H9 (cell line): ENCODE measurements around the gene SCIMP. TPM values are rescaled to one million over a fixed set of nuclear protein-coding genes. Genes with fewer than 3 reads are reported as not detected.
A peak's percentile ranks its signal among the peaks of the same experiment; 100 is the strongest.

Experiments
- DNase-seq: peaks from one replicate; pipeline ENCODE4 v3.0.0-alpha.2; 2017
- H2AFZ ChIP-seq: one replicate; pipeline ENCODE4 v1.6.1; 2013; ENCODE audit warnings: mild to moderate bottlenecking, low read length, control low read depth, moderate library complexity
- H2AK5ac ChIP-seq: 2 replicates; pipeline ENCODE4 v1.6.1; 2013; ENCODE audit warnings: low read length, control low read depth, mixed read lengths; ENCODE audit not compliant: insufficient read length
- H2BK120ac ChIP-seq: one replicate; pipeline ENCODE4 v1.6.1; 2013; ENCODE audit warnings: low read depth, mild to moderate bottlenecking, low read length, control low read depth, inconsistent platforms; ENCODE audit not compliant: poor library complexity, severe bottlenecking
- H2BK12ac ChIP-seq: 2 replicates; pipeline ENCODE4 v1.6.1; 2013; ENCODE audit warnings: low read length, control low read depth, mixed read lengths, low read depth; ENCODE audit not compliant: insufficient read length
- H2BK15ac ChIP-seq: 2 replicates; pipeline ENCODE4 v1.6.1; 2013; ENCODE audit warnings: low read depth, low read length, control low read depth
- H2BK20ac ChIP-seq: one replicate; pipeline ENCODE4 v1.6.1; 2013; ENCODE audit warnings: low read depth, mild to moderate bottlenecking, low read length, control low read depth, inconsistent platforms; ENCODE audit not compliant: poor library complexity, severe bottlenecking
- H2BK5ac ChIP-seq: 2 replicates; pipeline ENCODE4 v1.6.1; 2013; ENCODE audit warnings: low read length, control low read depth, mixed read lengths; ENCODE audit not compliant: insufficient read length
- H3K14ac ChIP-seq: 2 replicates; pipeline ENCODE4 v1.6.1; 2013; ENCODE audit warnings: low read length, control low read depth; ENCODE audit not compliant: insufficient read depth
- H3K18ac ChIP-seq: 2 replicates; pipeline ENCODE4 v1.6.1; 2013; ENCODE audit warnings: low read depth, mild to moderate bottlenecking, mixed read lengths, low read length, control low read depth; ENCODE audit not compliant: insufficient read length
- H3K23ac ChIP-seq: 2 replicates; pipeline ENCODE4 v1.6.1; 2013; ENCODE audit warnings: low read length, control low read depth, mixed read lengths, low read depth; ENCODE audit not compliant: insufficient read length
- H3K23me2 ChIP-seq: 2 replicates; pipeline ENCODE4 v1.6.1; 2013; ENCODE audit warnings: low read depth, mild to moderate bottlenecking, mixed read lengths, low read length, control low read depth; ENCODE audit not compliant: insufficient read length, poor library complexity, severe bottlenecking
- H3K27ac ChIP-seq: 2 replicates; pipeline ENCODE4 v1.5.1; 2013; ENCODE audit warnings: low read length, control low read depth, mixed read lengths, low read depth; ENCODE audit not compliant: insufficient read length
- H3K27me3 ChIP-seq: 2 replicates; pipeline ENCODE4 v1.6.1; 2013; ENCODE audit warnings: low read length, control low read depth, inconsistent platforms; ENCODE audit not compliant: insufficient read depth
- H3K4ac ChIP-seq: 2 replicates; pipeline ENCODE4 v1.6.1; 2013; ENCODE audit warnings: low read depth, mild to moderate bottlenecking, control low read depth, inconsistent platforms, low read length, moderate library complexity
- H3K4me1 ChIP-seq: 2 replicates; pipeline ENCODE4 v1.6.1; 2013; ENCODE audit warnings: low read length, control low read depth, inconsistent platforms; ENCODE audit not compliant: insufficient read depth
- H3K4me2 ChIP-seq: 2 replicates; pipeline ENCODE4 v1.6.1; 2013; ENCODE audit warnings: low read length, control low read depth, mixed read lengths; ENCODE audit not compliant: insufficient read length, insufficient read depth
- H3K56ac ChIP-seq: 2 replicates; pipeline ENCODE4 v1.6.1; 2013; ENCODE audit warnings: low read depth, mild to moderate bottlenecking, mixed read lengths, low read length, control low read depth; ENCODE audit not compliant: insufficient read length
- H3K79me1 ChIP-seq: 2 replicates; pipeline ENCODE4 v1.6.1; 2013; ENCODE audit warnings: low read depth, mild to moderate bottlenecking, moderate library complexity, low read length, control low read depth, inconsistent platforms; ENCODE audit not compliant: insufficient read depth, poor library complexity, severe bottlenecking
- H3K79me2 ChIP-seq: 2 replicates; pipeline ENCODE4 v1.6.1; 2013; ENCODE audit warnings: low read length, control low read depth, inconsistent platforms; ENCODE audit not compliant: insufficient read depth
- H3K9ac ChIP-seq: 2 replicates; pipeline ENCODE4 v1.6.1; 2013; ENCODE audit warnings: low read length, control low read depth, mixed read lengths; ENCODE audit not compliant: insufficient read length; ENCODE audit errors: extremely low read depth
- H3K9me3 ChIP-seq: one replicate; pipeline ENCODE4 v1.6.1; 2013; ENCODE audit warnings: low read depth, low read length, inconsistent platforms; ENCODE audit not compliant: control insufficient read depth
- H3T11ph ChIP-seq: one replicate; pipeline ENCODE4 v1.6.1; 2013; ENCODE audit warnings: mild to moderate bottlenecking, low read length, control low read depth, inconsistent platforms
- H4K20me1 ChIP-seq: one replicate; pipeline ENCODE4 v1.6.1; 2013; ENCODE audit not compliant: control insufficient read depth, insufficient read length, insufficient read depth
- H4K5ac ChIP-seq: 2 replicates; pipeline ENCODE4 v1.6.1; 2013; ENCODE audit warnings: low read depth, mild to moderate bottlenecking, mixed read lengths, low read length, control low read depth; ENCODE audit not compliant: insufficient read length
- H4K8ac ChIP-seq: replicated peaks from 2 replicates; pipeline ENCODE4 v1.6.1; 2013; ENCODE audit warnings: low read length, control low read depth, mixed read lengths, low read depth; ENCODE audit not compliant: insufficient read length
- H4K91ac ChIP-seq: 2 replicates; pipeline ENCODE4 v1.6.1; 2013; ENCODE audit warnings: low read depth, mild to moderate bottlenecking, moderate library complexity, mixed read lengths, low read length, control low read depth; ENCODE audit not compliant: insufficient read length
- H3K27ac Mint-ChIP-seq, 3 experiments: 2 replicates in 2 of 3; 3 replicates in 1 of 3; pipeline ENCODE4 v1.8.0; 2020 to 2021; ENCODE audit warnings: mixed read lengths in 3 of 3, mild to moderate bottlenecking in 1 of 3, moderate library complexity in 1 of 3
- H3K27me3 Mint-ChIP-seq: 2 replicates; pipeline ENCODE4 v1.8.0; 2021; ENCODE audit warnings: low read depth, mild to moderate bottlenecking, moderate library complexity, mixed read lengths
- H3K36me3 Mint-ChIP-seq, 3 experiments: 2 replicates in 2 of 3; 3 replicates in 1 of 3; pipeline ENCODE4 v1.8.0; 2020 to 2021; ENCODE audit warnings: low read depth in 3 of 3, mixed read lengths in 3 of 3; ENCODE audit not compliant: insufficient read depth in 1 of 3
- H3K4me1 Mint-ChIP-seq, 2 experiments: 2 replicates each; pipeline ENCODE4 v1.8.0; 2020; ENCODE audit warnings: mixed read lengths in 2 of 2
- H3K4me3 Mint-ChIP-seq, 2 experiments: 2 replicates in 1 of 2; 3 replicates in 1 of 2; pipeline ENCODE4 v1.8.0; 2020 to 2021; ENCODE audit warnings: mild to moderate bottlenecking in 2 of 2, mixed read lengths in 2 of 2, moderate library complexity in 1 of 2
- H3K9me3 Mint-ChIP-seq, 2 experiments: 2 replicates in 1 of 2; 3 replicates in 1 of 2; pipeline ENCODE4 v1.8.0; 2020; ENCODE audit warnings: mild to moderate bottlenecking in 2 of 2, mixed read lengths in 2 of 2, moderate library complexity in 1 of 2
- WGBS: extraction: QIAGEN DNeasy Blood & Tissue Kit; methylation state at CpG from one replicate; pipeline ENCODE4 v1.1.7; 2013; ENCODE audit warnings: missing lambda C conversion rate, low lambda C conversion rate, mixed read lengths; ENCODE audit not compliant: insufficient read length; ENCODE audit errors: extremely low coverage; 5-methylcytosine and 5-hydroxymethylcytosine counted together
- total RNA-seq: library from RNA; stranded (reverse); gene quantifications from 2 replicates; pipeline ENCODE4 v1.2.1, GENCODE V29; 2021
- TF ChIP-seq, protein P1 (sequence below): fragments of 200-600 bp; sonication (generic); conservative IDR thresholded peaks from 3 replicates; pipeline ENCODE4 v1.8.0; 2021; ENCODE audit warnings: antibody characterized with exemption, mild to moderate bottlenecking

SCIMP gene
- total RNA-seq, 1 experiment from 2014 or later = not detected

DNA sequence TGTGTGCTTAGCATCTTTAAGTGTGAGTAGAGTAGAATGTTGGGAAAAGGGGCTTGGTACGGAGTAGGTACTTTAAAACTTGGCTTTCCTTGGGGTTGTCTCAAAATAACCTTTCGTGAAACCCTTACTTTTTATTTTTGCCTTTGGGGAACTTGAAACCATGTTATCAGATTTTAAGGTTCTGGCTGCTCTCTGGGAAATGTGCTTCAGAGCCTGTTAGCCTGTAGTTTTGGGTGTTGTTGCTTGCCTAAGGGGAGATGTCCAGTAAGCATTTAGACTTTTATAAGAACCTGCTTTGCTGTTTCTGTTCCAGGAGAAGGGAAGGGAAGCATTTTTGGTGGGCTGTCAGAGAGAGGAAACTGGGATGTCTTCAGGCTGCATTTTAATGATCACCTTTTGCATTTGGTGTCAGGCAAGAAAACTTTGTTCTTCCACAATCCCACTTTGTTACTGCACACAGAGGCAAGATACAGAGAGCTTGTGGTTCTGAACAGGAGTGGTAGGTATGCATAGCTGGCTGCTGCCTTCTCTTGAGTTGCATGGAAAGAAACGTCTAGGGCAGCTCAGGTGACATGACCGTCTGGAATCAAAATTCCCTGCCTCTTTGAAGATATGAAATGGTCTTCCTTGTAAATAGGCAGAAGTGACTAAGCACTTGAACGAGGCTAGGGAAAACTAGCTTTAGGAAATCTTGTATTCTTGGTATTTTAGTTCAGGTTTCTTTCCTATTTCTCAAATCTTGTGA lies 49.1 kb upstream of the SCIMP start:
- Mint-ChIP-seq H3K4me3 (peak overlapping the region; percentile 87 to 92), H3K36me3 (peaks cover 0 to 5% (median 0%) of the 10 kb centered on the region in 3 experiments; a peak in 4 of 7 replicates), H3K27ac (no peak overlapping the region), H3K9me3 (no peaks in the 10 kb centered on the region), H3K27me3 (peaks cover 2% of the 10 kb centered on the region; the same call in 1 of the 2 replicates), H3K4me1 (peaks cover 35 to 38% of the 10 kb centered on the region in 2 experiments)
- H2BK15ac ChIP-seq = no peak overlapping the region
- H2BK120ac ChIP-seq = no peak overlapping the region
- no peak overlapping the region for H3K56ac ChIP-seq
- no peaks in the 10 kb centered on the region for H3K27me3 ChIP-seq
- H3K18ac ChIP-seq = no peak overlapping the region
- no peak overlapping the region for H3K23ac ChIP-seq
- no peak overlapping the region for H4K91ac ChIP-seq
- H3T11ph ChIP-seq = no peak overlapping the region
- no peak overlapping the region for H3K4ac ChIP-seq
- no peak overlapping the region for H3K14ac ChIP-seq
- H2BK12ac ChIP-seq = no peak overlapping the region
- H3K79me1 ChIP-seq = no peaks in the 10 kb centered on the region
- no peak overlapping the region for H2AK5ac ChIP-seq
- TF ChIP-seq, protein P1, sequence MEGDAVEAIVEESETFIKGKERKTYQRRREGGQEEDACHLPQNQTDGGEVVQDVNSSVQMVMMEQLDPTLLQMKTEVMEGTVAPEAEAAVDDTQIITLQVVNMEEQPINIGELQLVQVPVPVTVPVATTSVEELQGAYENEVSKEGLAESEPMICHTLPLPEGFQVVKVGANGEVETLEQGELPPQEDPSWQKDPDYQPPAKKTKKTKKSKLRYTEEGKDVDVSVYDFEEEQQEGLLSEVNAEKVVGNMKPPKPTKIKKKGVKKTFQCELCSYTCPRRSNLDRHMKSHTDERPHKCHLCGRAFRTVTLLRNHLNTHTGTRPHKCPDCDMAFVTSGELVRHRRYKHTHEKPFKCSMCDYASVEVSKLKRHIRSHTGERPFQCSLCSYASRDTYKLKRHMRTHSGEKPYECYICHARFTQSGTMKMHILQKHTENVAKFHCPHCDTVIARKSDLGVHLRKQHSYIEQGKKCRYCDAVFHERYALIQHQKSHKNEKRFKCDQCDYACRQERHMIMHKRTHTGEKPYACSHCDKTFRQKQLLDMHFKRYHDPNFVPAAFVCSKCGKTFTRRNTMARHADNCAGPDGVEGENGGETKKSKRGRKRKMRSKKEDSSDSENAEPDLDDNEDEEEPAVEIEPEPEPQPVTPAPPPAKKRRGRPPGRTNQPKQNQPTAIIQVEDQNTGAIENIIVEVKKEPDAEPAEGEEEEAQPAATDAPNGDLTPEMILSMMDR = no peak
- H2BK20ac ChIP-seq = no peak overlapping the region
- no peaks in the 10 kb centered on the region for H3K9me3 ChIP-seq
- peaks cover 3% of the 10 kb centered on the region; the same call in 1 of the 2 replicates for H3K4me1 ChIP-seq
- no CpG with 5 or more reads among the region's 5 CpGs for WGBS
- no peak overlapping the region for H4K5ac ChIP-seq
- no peak overlapping the region for H2AFZ ChIP-seq
- peak overlapping the region; percentile 82 for H3K4me2 ChIP-seq
- H3K9ac ChIP-seq = peak overlapping the region; percentile 4
- no peaks in the 10 kb centered on the region for H4K20me1 ChIP-seq
- H3K27ac ChIP-seq = no peak overlapping the region
- no peak for DNase-seq
- H3K79me2 ChIP-seq = peaks cover 25% of the 10 kb centered on the region; the same call in 1 of the 2 replicates
- H2BK5ac ChIP-seq = no peak overlapping the region
- H4K8ac ChIP-seq = no peak overlapping the region
- peaks cover 7% of the 10 kb centered on the region for H3K23me2 ChIP-seq
